HCT116 (cell line): ENCODE results near the gene ADAM10.

Source experiments
- CTCF ChIP-seq, 3 experiments: fragments of 200-600 bp in 1 of 3; sonication (generic) in 1 of 3; IDR thresholded peaks in 2 of 3; conservative IDR thresholded peaks in 1 of 3; 2 replicates each; pipeline ENCODE4 v1.5.1; 2012 to 2017; ENCODE audit warnings: low read depth in 2 of 3, low read length in 2 of 3, antibody characterized with exemption in 1 of 3, borderline replicate concordance in 1 of 3, control low read depth in 1 of 3, mild to moderate bottlenecking in 1 of 3, mixed read lengths in 1 of 3, mixed run types in 1 of 3, moderate library complexity in 1 of 3; ENCODE audit not compliant: insufficient read depth in 1 of 3
- ELF1 ChIP-seq: IDR thresholded peaks from 2 replicates; pipeline ENCODE4 v1.6.1; 2012; ENCODE audit warnings: low read depth, borderline replicate concordance
- EZH2 ChIP-seq: fragments of 200-600 bp; sonication (generic); IDR thresholded peaks from 2 replicates; pipeline ENCODE4 v1.6.1; 2017; ENCODE audit warnings: antibody characterized with exemption, mixed run types
- EZH2phosphoT487 ChIP-seq: fragments of 200-600 bp; IDR thresholded peaks from 2 replicates; pipeline ENCODE4 v1.6.1; 2018; ENCODE audit warnings: antibody characterized with exemption, borderline replicate concordance
- POLR2A ChIP-seq: IDR thresholded peaks from 2 replicates; pipeline ENCODE4 v1.7.0; 2011; ENCODE audit warnings: borderline replicate concordance; ENCODE audit not compliant: insufficient read depth, insufficient read length; ENCODE audit errors: extremely low read depth
- POLR2AphosphoS5 ChIP-seq: IDR thresholded peaks from 2 replicates; pipeline ENCODE4 v1.6.1; 2011; ENCODE audit warnings: mild to moderate bottlenecking, low read depth, low read length, moderate library complexity
- RAD21 ChIP-seq: IDR thresholded peaks from 2 replicates; pipeline ENCODE4 v1.6.1; 2012; ENCODE audit warnings: low read depth, mild to moderate bottlenecking
- SP1 ChIP-seq: IDR thresholded peaks from 2 replicates; pipeline ENCODE4 v1.6.1; 2012; ENCODE audit warnings: low read depth
- SRF ChIP-seq: IDR thresholded peaks from 2 replicates; pipeline ENCODE4 v1.6.1; 2012; ENCODE audit warnings: low read depth
- TF ChIP-seq, protein P1 (sequence below): IDR thresholded peaks from 2 replicates; pipeline ENCODE4 v1.6.1; 2012; ENCODE audit warnings: low read depth

DNA sequence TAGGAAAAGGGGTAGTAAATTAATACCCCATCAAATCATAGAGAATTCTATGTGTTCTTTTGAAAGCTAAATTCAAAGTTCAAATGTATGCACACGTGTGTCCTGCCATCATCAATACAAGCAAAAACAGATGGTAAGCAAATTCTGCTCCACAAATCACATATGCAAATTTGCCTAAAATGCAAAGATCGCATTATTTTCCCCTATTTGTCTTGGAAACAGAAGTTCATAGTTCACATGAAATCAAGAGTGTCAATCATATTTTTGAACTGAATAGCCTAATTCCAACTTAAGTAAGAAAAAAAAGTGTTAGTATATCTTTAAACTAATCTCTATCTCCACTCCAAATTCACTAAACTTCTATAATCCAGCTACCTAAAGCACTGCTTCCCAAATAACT lies 8.5 kb downstream of the ADAM10 start:
- TF ChIP-seq EZH2 (no peak), CTCF (IDR thresholded peaks at IDR 0.05 in 2 of 3, conservative IDR thresholded peaks at IDR 0.05 in 1 of 3; ENCODE audit: borderline replicate concordance in 1 of 3, insufficient read depth in 1 of 3, low read depth in 2 of 3, low read length in 2 of 3) (no peak), SP1 (no peak), POLR2A (no peak), POLR2AphosphoS5 (no peak), EZH2phosphoT487 (no peak), ELF1 (no peak), SRF (no peak), RAD21 (no peak)
- TF ChIP-seq, protein P1, sequence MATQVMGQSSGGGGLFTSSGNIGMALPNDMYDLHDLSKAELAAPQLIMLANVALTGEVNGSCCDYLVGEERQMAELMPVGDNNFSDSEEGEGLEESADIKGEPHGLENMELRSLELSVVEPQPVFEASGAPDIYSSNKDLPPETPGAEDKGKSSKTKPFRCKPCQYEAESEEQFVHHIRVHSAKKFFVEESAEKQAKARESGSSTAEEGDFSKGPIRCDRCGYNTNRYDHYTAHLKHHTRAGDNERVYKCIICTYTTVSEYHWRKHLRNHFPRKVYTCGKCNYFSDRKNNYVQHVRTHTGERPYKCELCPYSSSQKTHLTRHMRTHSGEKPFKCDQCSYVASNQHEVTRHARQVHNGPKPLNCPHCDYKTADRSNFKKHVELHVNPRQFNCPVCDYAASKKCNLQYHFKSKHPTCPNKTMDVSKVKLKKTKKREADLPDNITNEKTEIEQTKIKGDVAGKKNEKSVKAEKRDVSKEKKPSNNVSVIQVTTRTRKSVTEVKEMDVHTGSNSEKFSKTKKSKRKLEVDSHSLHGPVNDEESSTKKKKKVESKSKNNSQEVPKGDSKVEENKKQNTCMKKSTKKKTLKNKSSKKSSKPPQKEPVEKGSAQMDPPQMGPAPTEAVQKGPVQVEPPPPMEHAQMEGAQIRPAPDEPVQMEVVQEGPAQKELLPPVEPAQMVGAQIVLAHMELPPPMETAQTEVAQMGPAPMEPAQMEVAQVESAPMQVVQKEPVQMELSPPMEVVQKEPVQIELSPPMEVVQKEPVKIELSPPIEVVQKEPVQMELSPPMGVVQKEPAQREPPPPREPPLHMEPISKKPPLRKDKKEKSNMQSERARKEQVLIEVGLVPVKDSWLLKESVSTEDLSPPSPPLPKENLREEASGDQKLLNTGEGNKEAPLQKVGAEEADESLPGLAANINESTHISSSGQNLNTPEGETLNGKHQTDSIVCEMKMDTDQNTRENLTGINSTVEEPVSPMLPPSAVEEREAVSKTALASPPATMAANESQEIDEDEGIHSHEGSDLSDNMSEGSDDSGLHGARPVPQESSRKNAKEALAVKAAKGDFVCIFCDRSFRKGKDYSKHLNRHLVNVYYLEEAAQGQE, result no peak
